H9 (cell line): ENCODE data around the gene CHM. TPM values are rescaled to one million over a fixed set of nuclear protein-coding genes. Genes with fewer than 3 reads are reported as not detected.
A peak's percentile ranks its signal among the peaks of the same experiment; 100 is the strongest.

Source experiments
- DNase-seq: peaks from one replicate; pipeline ENCODE4 v3.0.0-alpha.2; 2017
- H2AFZ ChIP-seq: one replicate; pipeline ENCODE4 v1.6.1; 2013; ENCODE audit warnings: mild to moderate bottlenecking, low read length, control low read depth, moderate library complexity
- H2AK5ac ChIP-seq: 2 replicates; pipeline ENCODE4 v1.6.1; 2013; ENCODE audit warnings: low read length, control low read depth, mixed read lengths; ENCODE audit not compliant: insufficient read length
- H2BK120ac ChIP-seq: one replicate; pipeline ENCODE4 v1.6.1; 2013; ENCODE audit warnings: low read depth, mild to moderate bottlenecking, low read length, control low read depth, inconsistent platforms; ENCODE audit not compliant: poor library complexity, severe bottlenecking
- H2BK12ac ChIP-seq: 2 replicates; pipeline ENCODE4 v1.6.1; 2013; ENCODE audit warnings: low read length, control low read depth, mixed read lengths, low read depth; ENCODE audit not compliant: insufficient read length
- H2BK15ac ChIP-seq: 2 replicates; pipeline ENCODE4 v1.6.1; 2013; ENCODE audit warnings: low read depth, low read length, control low read depth
- H2BK20ac ChIP-seq: one replicate; pipeline ENCODE4 v1.6.1; 2013; ENCODE audit warnings: low read depth, mild to moderate bottlenecking, low read length, control low read depth, inconsistent platforms; ENCODE audit not compliant: poor library complexity, severe bottlenecking
- H2BK5ac ChIP-seq: 2 replicates; pipeline ENCODE4 v1.6.1; 2013; ENCODE audit warnings: low read length, control low read depth, mixed read lengths; ENCODE audit not compliant: insufficient read length
- H3K14ac ChIP-seq: 2 replicates; pipeline ENCODE4 v1.6.1; 2013; ENCODE audit warnings: low read length, control low read depth; ENCODE audit not compliant: insufficient read depth
- H3K18ac ChIP-seq: 2 replicates; pipeline ENCODE4 v1.6.1; 2013; ENCODE audit warnings: low read depth, mild to moderate bottlenecking, mixed read lengths, low read length, control low read depth; ENCODE audit not compliant: insufficient read length
- H3K23ac ChIP-seq: 2 replicates; pipeline ENCODE4 v1.6.1; 2013; ENCODE audit warnings: low read length, control low read depth, mixed read lengths, low read depth; ENCODE audit not compliant: insufficient read length
- H3K23me2 ChIP-seq: 2 replicates; pipeline ENCODE4 v1.6.1; 2013; ENCODE audit warnings: low read depth, mild to moderate bottlenecking, mixed read lengths, low read length, control low read depth; ENCODE audit not compliant: insufficient read length, poor library complexity, severe bottlenecking
- H3K27ac ChIP-seq: 2 replicates; pipeline ENCODE4 v1.5.1; 2013; ENCODE audit warnings: low read length, control low read depth, mixed read lengths, low read depth; ENCODE audit not compliant: insufficient read length
- H3K27me3 ChIP-seq: 2 replicates; pipeline ENCODE4 v1.6.1; 2013; ENCODE audit warnings: low read length, control low read depth, inconsistent platforms; ENCODE audit not compliant: insufficient read depth
- H3K4ac ChIP-seq: 2 replicates; pipeline ENCODE4 v1.6.1; 2013; ENCODE audit warnings: low read depth, mild to moderate bottlenecking, control low read depth, inconsistent platforms, low read length, moderate library complexity
- H3K4me1 ChIP-seq: 2 replicates; pipeline ENCODE4 v1.6.1; 2013; ENCODE audit warnings: low read length, control low read depth, inconsistent platforms; ENCODE audit not compliant: insufficient read depth
- H3K4me2 ChIP-seq: 2 replicates; pipeline ENCODE4 v1.6.1; 2013; ENCODE audit warnings: low read length, control low read depth, mixed read lengths; ENCODE audit not compliant: insufficient read length, insufficient read depth
- H3K56ac ChIP-seq: 2 replicates; pipeline ENCODE4 v1.6.1; 2013; ENCODE audit warnings: low read depth, mild to moderate bottlenecking, mixed read lengths, low read length, control low read depth; ENCODE audit not compliant: insufficient read length
- H3K79me1 ChIP-seq: 2 replicates; pipeline ENCODE4 v1.6.1; 2013; ENCODE audit warnings: low read depth, mild to moderate bottlenecking, moderate library complexity, low read length, control low read depth, inconsistent platforms; ENCODE audit not compliant: insufficient read depth, poor library complexity, severe bottlenecking
- H3K79me2 ChIP-seq: 2 replicates; pipeline ENCODE4 v1.6.1; 2013; ENCODE audit warnings: low read length, control low read depth, inconsistent platforms; ENCODE audit not compliant: insufficient read depth
- H3K9ac ChIP-seq: 2 replicates; pipeline ENCODE4 v1.6.1; 2013; ENCODE audit warnings: low read length, control low read depth, mixed read lengths; ENCODE audit not compliant: insufficient read length; ENCODE audit errors: extremely low read depth
- H3K9me3 ChIP-seq: one replicate; pipeline ENCODE4 v1.6.1; 2013; ENCODE audit warnings: low read depth, low read length, inconsistent platforms; ENCODE audit not compliant: control insufficient read depth
- H3T11ph ChIP-seq: one replicate; pipeline ENCODE4 v1.6.1; 2013; ENCODE audit warnings: mild to moderate bottlenecking, low read length, control low read depth, inconsistent platforms
- H4K20me1 ChIP-seq: one replicate; pipeline ENCODE4 v1.6.1; 2013; ENCODE audit not compliant: control insufficient read depth, insufficient read length, insufficient read depth
- H4K5ac ChIP-seq: 2 replicates; pipeline ENCODE4 v1.6.1; 2013; ENCODE audit warnings: low read depth, mild to moderate bottlenecking, mixed read lengths, low read length, control low read depth; ENCODE audit not compliant: insufficient read length
- H4K8ac ChIP-seq: replicated peaks from 2 replicates; pipeline ENCODE4 v1.6.1; 2013; ENCODE audit warnings: low read length, control low read depth, mixed read lengths, low read depth; ENCODE audit not compliant: insufficient read length
- H4K91ac ChIP-seq: 2 replicates; pipeline ENCODE4 v1.6.1; 2013; ENCODE audit warnings: low read depth, mild to moderate bottlenecking, moderate library complexity, mixed read lengths, low read length, control low read depth; ENCODE audit not compliant: insufficient read length
- H3K27ac Mint-ChIP-seq, 3 experiments: 2 replicates in 2 of 3; 3 replicates in 1 of 3; pipeline ENCODE4 v1.8.0; 2020 to 2021; ENCODE audit warnings: mixed read lengths in 3 of 3, mild to moderate bottlenecking in 1 of 3, moderate library complexity in 1 of 3
- H3K27me3 Mint-ChIP-seq: 2 replicates; pipeline ENCODE4 v1.8.0; 2021; ENCODE audit warnings: low read depth, mild to moderate bottlenecking, moderate library complexity, mixed read lengths
- H3K36me3 Mint-ChIP-seq, 3 experiments: 2 replicates in 2 of 3; 3 replicates in 1 of 3; pipeline ENCODE4 v1.8.0; 2020 to 2021; ENCODE audit warnings: low read depth in 3 of 3, mixed read lengths in 3 of 3; ENCODE audit not compliant: insufficient read depth in 1 of 3
- H3K4me1 Mint-ChIP-seq, 2 experiments: 2 replicates each; pipeline ENCODE4 v1.8.0; 2020; ENCODE audit warnings: mixed read lengths in 2 of 2
- H3K4me3 Mint-ChIP-seq, 2 experiments: 2 replicates in 1 of 2; 3 replicates in 1 of 2; pipeline ENCODE4 v1.8.0; 2020 to 2021; ENCODE audit warnings: mild to moderate bottlenecking in 2 of 2, mixed read lengths in 2 of 2, moderate library complexity in 1 of 2
- H3K9me3 Mint-ChIP-seq, 2 experiments: 2 replicates in 1 of 2; 3 replicates in 1 of 2; pipeline ENCODE4 v1.8.0; 2020; ENCODE audit warnings: mild to moderate bottlenecking in 2 of 2, mixed read lengths in 2 of 2, moderate library complexity in 1 of 2
- WGBS: extraction: QIAGEN DNeasy Blood & Tissue Kit; methylation state at CpG from one replicate; pipeline ENCODE4 v1.1.7; 2013; ENCODE audit warnings: missing lambda C conversion rate, low lambda C conversion rate, mixed read lengths; ENCODE audit not compliant: insufficient read length; ENCODE audit errors: extremely low coverage; 5-methylcytosine and 5-hydroxymethylcytosine counted together
- long read RNA-seq: library from polyadenylated mRNA; unstranded; transcript quantifications from one replicate; pipeline ENCODE4 v2.0.0, GENCODE V29; 2020
- total RNA-seq: library from RNA; stranded (reverse); gene quantifications from 2 replicates; pipeline ENCODE4 v1.2.1, GENCODE V29; 2021
- TF ChIP-seq, protein P1 (sequence below): fragments of 200-600 bp; sonication (generic); conservative IDR thresholded peaks from 3 replicates; pipeline ENCODE4 v1.8.0; 2021; ENCODE audit warnings: antibody characterized with exemption, mild to moderate bottlenecking

Gene CHM, protein sequence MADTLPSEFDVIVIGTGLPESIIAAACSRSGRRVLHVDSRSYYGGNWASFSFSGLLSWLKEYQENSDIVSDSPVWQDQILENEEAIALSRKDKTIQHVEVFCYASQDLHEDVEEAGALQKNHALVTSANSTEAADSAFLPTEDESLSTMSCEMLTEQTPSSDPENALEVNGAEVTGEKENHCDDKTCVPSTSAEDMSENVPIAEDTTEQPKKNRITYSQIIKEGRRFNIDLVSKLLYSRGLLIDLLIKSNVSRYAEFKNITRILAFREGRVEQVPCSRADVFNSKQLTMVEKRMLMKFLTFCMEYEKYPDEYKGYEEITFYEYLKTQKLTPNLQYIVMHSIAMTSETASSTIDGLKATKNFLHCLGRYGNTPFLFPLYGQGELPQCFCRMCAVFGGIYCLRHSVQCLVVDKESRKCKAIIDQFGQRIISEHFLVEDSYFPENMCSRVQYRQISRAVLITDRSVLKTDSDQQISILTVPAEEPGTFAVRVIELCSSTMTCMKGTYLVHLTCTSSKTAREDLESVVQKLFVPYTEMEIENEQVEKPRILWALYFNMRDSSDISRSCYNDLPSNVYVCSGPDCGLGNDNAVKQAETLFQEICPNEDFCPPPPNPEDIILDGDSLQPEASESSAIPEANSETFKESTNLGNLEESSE
- 23.9 and 28.4 TPM in 2 replicates for total RNA-seq
- long read RNA-seq, full-length matches to known transcripts: 42 of 60 reads
- long read RNA-seq, partial matches to known transcripts: 8 of 60 reads
- long read RNA-seq, other reads (novel, unspliced or antisense): 10 of 60 reads

DNA sequence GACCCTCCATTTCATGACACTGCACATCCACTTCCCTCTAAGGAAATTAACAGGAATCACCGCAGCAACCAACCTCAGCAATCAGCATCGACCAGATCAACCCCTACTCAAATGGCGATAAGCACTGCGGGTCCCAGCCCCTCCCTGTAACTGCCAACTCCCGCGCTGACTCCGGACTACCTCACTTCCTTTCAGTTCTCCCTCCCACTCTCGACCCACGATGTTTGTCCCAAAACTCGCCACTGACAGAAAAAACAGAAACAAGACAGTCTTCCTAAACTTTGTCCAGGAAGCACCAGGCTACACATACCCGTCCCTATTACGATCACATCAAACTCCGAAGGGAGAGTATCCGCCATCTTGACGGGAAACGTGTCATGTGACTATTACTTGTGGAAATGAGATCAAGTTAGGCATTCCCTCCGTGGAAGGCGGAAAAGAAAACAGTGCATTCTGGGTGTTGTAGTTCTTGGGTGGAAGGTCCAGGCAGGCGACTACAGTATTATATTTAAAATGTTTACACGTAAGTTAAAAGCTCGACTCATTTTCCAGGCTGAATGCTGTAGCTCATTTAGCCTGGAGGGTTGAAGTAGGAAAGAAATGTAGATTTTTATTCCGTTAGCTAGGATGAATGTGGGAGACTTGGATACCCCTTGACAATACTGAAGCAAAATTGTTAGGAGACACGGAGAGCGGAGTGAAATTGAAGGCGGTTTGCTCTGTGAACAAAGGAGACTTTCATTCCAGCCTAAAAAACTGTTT lies at the start of gene CHM:
Gene CHM, minus strand, starts transcription at position 385 of the 762 bp plus-strand sequence. Its CDS starts 26 bp downstream, at position 359.
- Histone ChIP-seq H3K4me2 (peak within 1 kb of the TSS; percentile 85), H3K9ac (peak within 1 kb of the TSS; percentile 96), H3K14ac (peak within 1 kb of the TSS; percentile 97; the same call in 1 of the 2 replicates), H2BK120ac (no peak within 1 kb of the TSS), H3K9me3 (no peaks in the 10 kb centered on the region), H3K79me1 (peaks cover 4% of the 10 kb centered on the region), H3K23ac (no peak within 1 kb of the TSS), H4K20me1 (no peaks in the 10 kb centered on the region), H3K18ac (peak within 1 kb of the TSS; percentile 97), H2BK12ac (no peak within 1 kb of the TSS), H2BK5ac (peak within 1 kb of the TSS; percentile 73), H3K27me3 (no peaks in the 10 kb centered on the region), H3T11ph (no peak within 1 kb of the TSS), H3K23me2 (no peaks in the 10 kb centered on the region), H3K4me1 (no peaks in the 10 kb centered on the region), H3K4ac (no peak within 1 kb of the TSS), H2AK5ac (no peak within 1 kb of the TSS), H4K91ac (no peak within 1 kb of the TSS), H4K5ac (peak within 1 kb of the TSS; percentile 81), H4K8ac (no peak within 1 kb of the TSS), H3K27ac (no peak within 1 kb of the TSS), H3K79me2 (peaks cover 11% of the 10 kb centered on the region; the same call in 1 of the 2 replicates), H2AFZ (peak within 1 kb of the TSS; percentile 99), H2BK20ac (no peak within 1 kb of the TSS), H3K56ac (peak within 1 kb of the TSS; percentile 57), H2BK15ac (no peak within 1 kb of the TSS)
- Mint-ChIP-seq H3K27ac (peak within 1 kb of the TSS in 1 of 3 experiments; percentile 61; a peak in 2 of 7 replicates), H3K36me3 (peaks cover 0 to 12% (median 3%) of the 10 kb centered on the region in 3 experiments; a peak in 3 of 7 replicates), H3K4me1 (peaks cover 8 to 10% of the 10 kb centered on the region in 2 experiments; a peak in 3 of 4 replicates), H3K27me3 (no peaks in the 10 kb centered on the region; the same call in 1 of the 2 replicates), H3K9me3 (peaks cover 0 to 23% of the 10 kb centered on the region in 2 experiments; a peak in 3 of 5 replicates), H3K4me3 (no peak within 1 kb of the TSS)
- TF ChIP-seq, protein P1, sequence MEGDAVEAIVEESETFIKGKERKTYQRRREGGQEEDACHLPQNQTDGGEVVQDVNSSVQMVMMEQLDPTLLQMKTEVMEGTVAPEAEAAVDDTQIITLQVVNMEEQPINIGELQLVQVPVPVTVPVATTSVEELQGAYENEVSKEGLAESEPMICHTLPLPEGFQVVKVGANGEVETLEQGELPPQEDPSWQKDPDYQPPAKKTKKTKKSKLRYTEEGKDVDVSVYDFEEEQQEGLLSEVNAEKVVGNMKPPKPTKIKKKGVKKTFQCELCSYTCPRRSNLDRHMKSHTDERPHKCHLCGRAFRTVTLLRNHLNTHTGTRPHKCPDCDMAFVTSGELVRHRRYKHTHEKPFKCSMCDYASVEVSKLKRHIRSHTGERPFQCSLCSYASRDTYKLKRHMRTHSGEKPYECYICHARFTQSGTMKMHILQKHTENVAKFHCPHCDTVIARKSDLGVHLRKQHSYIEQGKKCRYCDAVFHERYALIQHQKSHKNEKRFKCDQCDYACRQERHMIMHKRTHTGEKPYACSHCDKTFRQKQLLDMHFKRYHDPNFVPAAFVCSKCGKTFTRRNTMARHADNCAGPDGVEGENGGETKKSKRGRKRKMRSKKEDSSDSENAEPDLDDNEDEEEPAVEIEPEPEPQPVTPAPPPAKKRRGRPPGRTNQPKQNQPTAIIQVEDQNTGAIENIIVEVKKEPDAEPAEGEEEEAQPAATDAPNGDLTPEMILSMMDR: no peak
- peak; percentile 67 for DNase-seq
- no CpG with 5 or more reads among the region's 25 CpGs for WGBS
